Measurements from ENCODE around the gene DOCK3. TPM values are rescaled to one million over a fixed set of nuclear protein-coding genes. Genes with fewer than 3 reads are reported as not detected.
"Not testable (repeated sequence)": the region's sequence is repeated elsewhere in the genome, so short reads cannot be mapped to it uniquely, and the experiment has no call there.

DOCK3 gene
- total and polyA plus RNA-seq, 2 of the 4 experiments (the other 2 are of a cell fraction), result under 0.01 to 0.12 TPM

- Histone ChIP-seq H4K20me1 (ENCODE audit: insufficient read depth, low read length) (no peaks in the 10 kb centered on the region), H4K5ac (ENCODE audit: low read depth, low read length) (no peak overlapping the region), H3K4ac (ENCODE audit: low read depth, low read length) (no peak overlapping the region), H3K4me3 (ENCODE audit: insufficient read depth, low read depth, low read length) (no peak overlapping the region), H3K14ac (replicated peaks; ENCODE audit: low read depth, low read length) (no peak overlapping the region), H3K36me3 (ENCODE audit: control insufficient read depth, insufficient read depth, low read length) (no peaks in the 10 kb centered on the region), H3K27ac (ENCODE audit: insufficient read depth, low read length) (no peak overlapping the region), H2BK15ac (ENCODE audit: low read depth, low read length) (no peak overlapping the region), H3K4me2 (ENCODE audit: low read depth, low read length) (no peak overlapping the region), H2AK9ac (replicated peaks; ENCODE audit: low read depth, low read length, poor library complexity) (no peak overlapping the region), H3K79me1 (ENCODE audit: low read depth in 1 of 2, low read length in 2 of 2) (no peaks in the 10 kb centered on the region), H3K23ac (ENCODE audit: low read depth, low read length) (no peak overlapping the region), H3K9ac (ENCODE audit: low read depth, low read length) (no peak overlapping the region), H2AFZ (replicated peaks; ENCODE audit: low read length, poor library complexity) (no peak overlapping the region), H2BK120ac (ENCODE audit: low read depth, low read length) (no peak overlapping the region), H2BK5ac (ENCODE audit: low read depth, low read length, poor library complexity, severe bottlenecking) (no peak overlapping the region), H3K9me1 (ENCODE audit: insufficient read depth, low read length) (no peaks in the 10 kb centered on the region), H3K4me1 (ENCODE audit: control insufficient read depth, insufficient read depth, low read length) (no peaks in the 10 kb centered on the region), H4K8ac (ENCODE audit: low read depth in 2 of 2, low read length in 2 of 2) (no peak overlapping the region), H2BK20ac (ENCODE audit: low read depth, low read length) (no peak overlapping the region), H3K9me3 (ENCODE audit: control insufficient read depth, insufficient read depth, low read length) (no peaks in the 10 kb centered on the region), H4K91ac (ENCODE audit: insufficient read depth, low read depth, low read length) (no peak overlapping the region), H3K27me3 (ENCODE audit: control insufficient read depth, insufficient read depth, low read length) (peaks cover 16% of the 10 kb centered on the region), H3K18ac (ENCODE audit: low read depth, low read length) (no peak overlapping the region), H3K56ac (ENCODE audit: extremely low read depth, insufficient read depth, low read length) (no peak overlapping the region), H2AK5ac (ENCODE audit: low read depth, low read length) (no peak overlapping the region)
- no TSS peak for BruUV-seq (replicated peaks)
- TF ChIP-seq MXI1 (IDR thresholded peaks at IDR 0.05; ENCODE audit: borderline replicate concordance, low read depth, low read length), result no peak
- TF ChIP-seq RAD21 (IDR thresholded peaks at IDR 0.05; ENCODE audit: low read length), result no peak
- TF ChIP-seq, protein P1, sequence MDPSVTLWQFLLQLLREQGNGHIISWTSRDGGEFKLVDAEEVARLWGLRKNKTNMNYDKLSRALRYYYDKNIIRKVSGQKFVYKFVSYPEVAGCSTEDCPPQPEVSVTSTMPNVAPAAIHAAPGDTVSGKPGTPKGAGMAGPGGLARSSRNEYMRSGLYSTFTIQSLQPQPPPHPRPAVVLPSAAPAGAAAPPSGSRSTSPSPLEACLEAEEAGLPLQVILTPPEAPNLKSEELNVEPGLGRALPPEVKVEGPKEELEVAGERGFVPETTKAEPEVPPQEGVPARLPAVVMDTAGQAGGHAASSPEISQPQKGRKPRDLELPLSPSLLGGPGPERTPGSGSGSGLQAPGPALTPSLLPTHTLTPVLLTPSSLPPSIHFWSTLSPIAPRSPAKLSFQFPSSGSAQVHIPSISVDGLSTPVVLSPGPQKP (IDR thresholded peaks at IDR 0.05; ENCODE audit: borderline replicate concordance, low read depth, low read length), result no peak
- TF ChIP-seq, protein P2, sequence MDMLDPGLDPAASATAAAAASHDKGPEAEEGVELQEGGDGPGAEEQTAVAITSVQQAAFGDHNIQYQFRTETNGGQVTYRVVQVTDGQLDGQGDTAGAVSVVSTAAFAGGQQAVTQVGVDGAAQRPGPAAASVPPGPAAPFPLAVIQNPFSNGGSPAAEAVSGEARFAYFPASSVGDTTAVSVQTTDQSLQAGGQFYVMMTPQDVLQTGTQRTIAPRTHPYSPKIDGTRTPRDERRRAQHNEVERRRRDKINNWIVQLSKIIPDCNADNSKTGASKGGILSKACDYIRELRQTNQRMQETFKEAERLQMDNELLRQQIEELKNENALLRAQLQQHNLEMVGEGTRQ (IDR thresholded peaks at IDR 0.05; ENCODE audit: low read depth, low read length), result no peak
- TF ChIP-seq BHLHE40 (IDR thresholded peaks at IDR 0.05; ENCODE audit: low read depth, low read length), result no peak
- dilution Hi-C loops (cut with HindIII; ENCODE audit: low sequenced_read_pairs, unreplicated experiment) (no loop called here), in situ Hi-C loops (cut with MboI; ENCODE audit: low sequenced_read_pairs) (no loop called here), intact Hi-C loops (cut with micrococcal nuclease) (no loop called here)
- ChIA-PET POLR2A (ENCODE audit: unreplicated experiment) (interaction anchor here (0.6 kb wide), 1 partner anchor 11 kb away, joined by 6 read pairs; no protein-coding TSS in a partner anchor), CTCF (interaction anchor here (0.6 kb wide), 1 partner anchor 66 kb away, joined by 3 read pairs; no protein-coding TSS in a partner anchor)
- ATAC-seq (ENCODE audit: low read depth) (no peak), DNase-seq (no peak)
- 71% methylated on average over 3 of the region's 5 CpGs; no CpG with 5 or more reads in 1 of the 2 experiments for WGBS, 2 experiments (ENCODE audit: extremely low coverage in 2 of 2, insufficient read length in 1 of 2)
Observed at GRCh38 chr3:50665081-50665840, 9.5 kb upstream of the DOCK3 start.

GRCh38 chr3:50665841-50666115, 8.9 kb upstream of the DOCK3 start:
- H3K4ac ChIP-seq (ENCODE audit: low read depth, low read length); H3K9me3 ChIP-seq (ENCODE audit: control insufficient read depth, insufficient read depth, low read length); H3K56ac ChIP-seq (ENCODE audit: extremely low read depth, insufficient read depth, low read length); intact Hi-C loops (cut with micrococcal nuclease); H4K8ac ChIP-seq (ENCODE audit: low read depth in 2 of 2, low read length in 2 of 2); H3K79me1 ChIP-seq (ENCODE audit: low read depth in 1 of 2, low read length in 2 of 2); H3K9ac ChIP-seq (ENCODE audit: low read depth, low read length); H2BK5ac ChIP-seq (ENCODE audit: low read depth, low read length, poor library complexity, severe bottlenecking); H3K36me3 ChIP-seq (ENCODE audit: control insufficient read depth, insufficient read depth, low read length); DNase-seq; ATAC-seq (ENCODE audit: low read depth); H3K9me1 ChIP-seq (ENCODE audit: insufficient read depth, low read length); H4K91ac ChIP-seq (ENCODE audit: insufficient read depth, low read depth, low read length); H3K23ac ChIP-seq (ENCODE audit: low read depth, low read length); CTCF ChIA-PET; H4K20me1 ChIP-seq (ENCODE audit: insufficient read depth, low read length); H3K18ac ChIP-seq (ENCODE audit: low read depth, low read length); H4K5ac ChIP-seq (ENCODE audit: low read depth, low read length); dilution Hi-C loops (cut with HindIII; ENCODE audit: low sequenced_read_pairs, unreplicated experiment); H3K4me1 ChIP-seq (ENCODE audit: control insufficient read depth, insufficient read depth, low read length); H3K4me2 ChIP-seq (ENCODE audit: low read depth, low read length); H2BK15ac ChIP-seq (ENCODE audit: low read depth, low read length); H3K4me3 ChIP-seq (ENCODE audit: insufficient read depth, low read depth, low read length); H2BK120ac ChIP-seq (ENCODE audit: low read depth, low read length); H3K14ac ChIP-seq (replicated peaks; ENCODE audit: low read depth, low read length); H3K27ac ChIP-seq (ENCODE audit: insufficient read depth, low read length); H2AFZ ChIP-seq (replicated peaks; ENCODE audit: low read length, poor library complexity); BruUV-seq (replicated peaks); H2BK20ac ChIP-seq (ENCODE audit: low read depth, low read length); H2AK9ac ChIP-seq (replicated peaks; ENCODE audit: low read depth, low read length, poor library complexity); H2AK5ac ChIP-seq (ENCODE audit: low read depth, low read length); in situ Hi-C loops (cut with MboI; ENCODE audit: low sequenced_read_pairs): not testable (repeated sequence)
- 81% methylated on average over 4 of the region's 9 CpGs; no CpG with 5 or more reads in 1 of the 2 experiments for WGBS, 2 experiments (ENCODE audit: extremely low coverage in 2 of 2, insufficient read length in 1 of 2)
- H3K27me3 ChIP-seq (ENCODE audit: control insufficient read depth, insufficient read depth, low read length), result peaks cover 16% of the 10 kb centered on the region
- POLR2A ChIA-PET (ENCODE audit: unreplicated experiment), result interaction anchor here (0.6 kb wide), 1 partner anchor 11 kb away, joined by 6 read pairs; no protein-coding TSS in a partner anchor

Data from IMR-90 (cell line).